GM18858 (cell line): ENCODE results near the gene GDI1.

Experiments
- ATAC-seq: cut with Tn5 transposase; IDR thresholded peaks from one replicate; pipeline ENCODE4 v1.9.1; 2021; ENCODE audit not compliant: unreplicated experiment

The GDI1 gene

GRCh38 chrX:154436374-154436982 is 476 bp upstream of the GDI1 start:
- ATAC-seq: no peak

- ATAC-seq: no peak
These were observed 1.3 kb downstream of the GDI1 start for GRCh38 chrX:154437971-154438893.

GRCh38 chrX:154439841-154440240 is 2.9 kb downstream of the GDI1 start:
- no peak for ATAC-seq

- ATAC-seq: no peak
These were observed 3.8 kb downstream of the GDI1 start for GRCh38 chrX:154440623-154441357.

DNA sequence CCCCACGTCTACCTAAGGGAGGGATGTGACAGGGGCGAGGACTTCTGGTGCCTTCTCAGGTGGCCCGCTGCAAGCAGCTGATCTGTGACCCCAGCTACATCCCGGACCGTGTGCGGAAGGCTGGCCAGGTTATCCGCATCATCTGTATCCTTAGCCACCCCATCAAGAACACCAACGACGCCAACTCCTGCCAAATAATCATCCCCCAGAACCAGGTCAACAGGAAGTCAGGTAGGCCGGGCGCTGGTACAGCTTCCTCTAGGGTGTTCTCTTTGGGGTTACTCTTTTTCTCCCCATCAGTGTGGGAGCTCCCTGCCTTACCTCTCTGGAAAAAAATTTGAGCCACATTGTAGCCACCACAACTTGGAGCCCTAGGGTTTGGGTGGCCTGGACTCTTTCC is 4.6 kb downstream of the GDI1 start:
- ATAC-seq: no peak

GRCh38 chrX:154441984-154442707 is 5.2 kb downstream of the GDI1 start:
- no peak for ATAC-seq

GRCh38 chrX:154443479-154443910 is 6.5 kb downstream of the GDI1 start:
- ATAC-seq: no peak

DNA sequence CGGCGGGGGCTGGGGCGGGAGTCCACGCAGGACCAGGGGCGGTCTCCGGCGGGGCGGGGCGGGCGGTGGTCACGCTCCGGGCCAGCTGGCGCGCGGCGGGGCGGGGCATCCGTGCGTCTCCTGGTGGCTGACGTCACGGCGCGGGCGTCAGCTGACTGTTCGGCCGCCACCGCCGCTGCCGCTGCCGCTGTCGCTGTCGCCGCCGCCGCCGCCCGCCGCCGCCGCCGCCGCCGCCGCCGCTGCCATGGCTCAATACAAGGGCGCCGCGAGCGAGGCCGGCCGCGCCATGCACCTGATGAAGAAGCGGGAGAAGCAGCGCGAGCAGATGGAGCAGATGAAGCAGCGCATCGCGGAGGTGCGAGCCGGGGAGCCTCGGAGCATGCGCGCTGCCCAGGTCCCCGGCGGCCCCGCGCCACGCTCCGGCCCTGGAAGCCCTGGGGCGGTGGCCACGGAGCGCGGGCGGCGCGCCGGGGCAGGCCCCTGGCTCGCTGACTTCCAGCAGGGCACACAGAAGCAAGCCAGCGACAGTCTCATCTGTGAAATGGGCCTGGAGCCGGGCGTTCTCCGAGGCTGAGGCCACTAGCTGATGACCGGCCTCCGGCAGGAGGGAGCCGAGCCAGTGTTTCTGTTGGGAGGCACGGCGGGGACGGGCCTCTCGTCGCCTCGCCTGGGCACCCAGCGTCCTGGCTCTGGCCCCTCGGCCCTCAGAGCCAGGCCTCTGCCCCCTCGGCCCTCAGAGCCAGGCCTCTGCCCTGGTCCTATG is 7.2 kb downstream of the GDI1 start, which contains the start of gene FAM50A:
Gene FAM50A (plus strand): TSS at position 150 of the 763 bp plus-strand sequence. CDS start 95 bp downstream, at position 245.
- no peak for ATAC-seq

- ATAC-seq: no peak
These were observed 7.8 kb downstream of the GDI1 start for GRCh38 chrX:154444755-154445246.

DNA sequence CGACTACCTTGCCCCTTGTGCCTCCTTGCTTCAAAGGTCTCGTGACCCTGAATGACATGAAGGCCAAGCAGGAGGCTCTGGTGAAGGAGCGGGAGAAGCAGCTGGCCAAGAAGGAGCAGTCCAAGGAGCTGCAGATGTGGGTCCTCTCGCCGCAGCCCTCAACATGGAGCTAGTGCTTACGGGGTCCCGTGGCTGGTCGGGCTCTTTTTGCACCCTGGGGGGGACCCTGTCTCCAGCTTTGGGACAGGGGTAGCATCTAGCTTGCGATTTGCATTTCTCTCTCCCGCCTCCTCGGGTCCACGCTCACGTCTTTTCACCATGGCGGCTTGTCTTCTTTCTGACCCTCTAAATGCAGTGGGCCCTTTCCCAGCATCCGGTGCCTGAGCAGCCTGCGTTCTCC is 8.8 kb downstream of the GDI1 start:
- no peak for ATAC-seq

- ATAC-seq: no peak
These were observed 9.5 kb downstream of the GDI1 start for GRCh38 chrX:154446430-154446829.

GRCh38 chrX:154448484-154448883 is 11.5 kb downstream of the GDI1 start:
- no peak for ATAC-seq

DNA sequence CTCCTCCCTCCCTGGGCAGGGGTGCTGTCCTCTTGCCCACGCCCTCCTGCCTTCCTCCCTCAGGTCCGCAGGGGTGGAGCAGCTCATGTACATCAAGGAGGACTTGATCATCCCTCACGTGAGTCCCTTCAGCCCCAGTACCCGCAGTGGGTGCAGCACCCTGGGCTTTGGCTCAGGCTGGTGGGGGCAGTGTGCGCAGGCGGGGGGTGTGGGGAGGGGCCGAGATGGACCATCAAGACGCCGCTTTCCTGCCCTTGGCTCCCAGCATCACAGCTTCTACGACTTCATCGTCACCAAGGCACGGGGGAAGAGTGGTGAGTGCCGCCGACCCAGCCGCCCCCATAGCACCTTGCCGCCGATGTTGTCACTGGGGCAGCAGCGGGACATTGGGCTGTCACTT is 12.7 kb downstream of the GDI1 start:
- ATAC-seq: no peak

DNA sequence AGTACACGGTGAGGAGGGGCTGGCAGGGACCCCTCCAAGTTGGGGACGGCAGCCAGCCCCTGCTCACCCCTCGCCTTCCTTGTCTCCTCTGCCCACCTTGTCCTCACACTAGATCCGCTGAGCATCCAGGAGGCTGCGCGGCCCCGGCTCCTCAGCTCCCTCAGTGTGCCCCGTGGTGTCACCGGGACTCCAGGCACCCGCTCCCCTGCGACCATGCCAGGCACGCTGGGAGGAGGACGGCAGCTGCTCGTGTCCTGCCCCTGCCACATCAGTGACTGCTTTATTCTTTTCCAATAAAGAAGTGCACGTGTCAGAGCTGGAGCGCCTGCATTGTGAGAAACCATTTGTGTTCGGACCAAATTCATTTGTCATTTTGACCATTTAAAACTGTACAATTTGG is 13.4 kb downstream of the GDI1 start:
- no peak for ATAC-seq

GRCh38 chrX:154452823-154453222 is 15.9 kb downstream of the GDI1 start:
- no peak for ATAC-seq

DNA sequence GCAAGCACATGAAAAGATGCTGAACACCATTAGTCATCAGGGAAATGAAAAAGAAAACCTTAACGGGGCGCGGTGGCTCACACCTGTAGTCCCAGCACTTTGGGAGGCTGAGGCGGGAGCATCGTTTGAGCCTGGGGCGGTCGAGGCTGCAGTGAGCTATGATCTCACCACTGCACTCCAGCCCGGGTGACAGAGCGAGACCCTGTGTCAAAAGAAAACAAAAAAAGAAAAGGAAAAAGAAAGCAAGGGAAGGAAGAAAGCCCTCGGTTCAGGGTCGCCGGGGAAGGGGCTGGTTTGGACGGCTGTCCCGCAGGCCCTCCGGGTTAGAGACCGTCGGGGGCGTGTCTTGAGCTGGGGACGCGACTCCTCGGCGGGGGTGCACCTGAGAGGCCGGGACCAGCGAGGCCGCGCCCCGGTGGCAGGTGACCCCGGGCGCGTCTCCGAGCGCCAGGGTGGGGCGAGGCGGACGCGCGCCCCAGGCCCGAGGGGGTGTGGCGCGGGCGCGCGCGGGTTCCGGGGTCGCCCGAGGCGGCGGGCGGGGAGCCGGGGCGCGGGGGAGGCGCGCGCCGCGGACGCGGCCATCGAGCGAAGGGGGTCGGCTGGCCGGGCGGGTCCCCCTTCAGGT is 20.6 kb downstream of the GDI1 start:
- no peak for ATAC-seq

- ATAC-seq: no peak
These were observed 21.4 kb downstream of the GDI1 start, which contains the start of gene PLXNA3 for GRCh38 chrX:154458116-154458953. TSS of gene PLXNA3 (plus strand) at chrX:154458281. CDS start at chrX:154460184, 1,903 bp downstream.

GRCh38 chrX:154458954-154459778 is 22.2 kb downstream of the GDI1 start:
- no peak for ATAC-seq
